GM13976 (cell line): ENCODE results near the gene PTGES.

Experiments used
- DNase-seq: peaks from one replicate; pipeline ENCODE4 v3.0.0; 2012; ENCODE audit warnings: low spot score
- in situ Hi-C: fragments of 300-500 bp; cut with MboI; formaldehyde crosslinking; loops from one replicate; pipeline ENCODE4 v1.12.0; 2022; ENCODE audit warnings: low sequenced_read_pairs, mixed read lengths, inconsistent platforms; ENCODE audit not compliant: unreplicated experiment
- TF ChIP-seq, protein P1 (sequence below): IDR thresholded peaks from 2 replicates; pipeline ENCODE4 v1.5.1; 2012; ENCODE audit warnings: borderline replicate concordance, mild to moderate bottlenecking; ENCODE audit not compliant: insufficient read depth; ENCODE audit errors: extremely low read depth, missing control alignments, control extremely low read depth

PTGES gene

DNA sequence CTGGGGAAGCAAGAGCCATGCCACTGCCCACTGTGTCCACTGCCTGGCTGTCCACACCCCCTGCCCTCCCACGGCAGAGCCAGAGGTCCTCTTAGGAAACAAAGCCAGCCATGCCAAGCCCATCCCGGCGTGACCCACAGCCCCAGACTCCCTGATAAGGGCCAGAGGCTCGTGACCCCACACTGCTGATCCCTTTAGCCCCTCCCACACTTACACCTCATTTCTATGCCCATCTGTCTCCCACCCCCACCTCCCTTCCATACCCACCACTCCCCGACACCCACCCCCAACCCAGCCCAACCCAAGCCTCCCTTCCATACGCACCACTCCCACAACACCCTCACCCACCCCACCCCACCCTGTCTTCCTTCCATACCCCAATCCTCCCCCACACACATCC is 17.3 kb downstream of the PTGES start:
- DNase-seq: no peak
- in situ Hi-C loops: loop anchor here (5.0 kb wide), 1 partner anchor 47 kb away; no protein-coding TSS in a partner anchor
- TF ChIP-seq, protein P1, sequence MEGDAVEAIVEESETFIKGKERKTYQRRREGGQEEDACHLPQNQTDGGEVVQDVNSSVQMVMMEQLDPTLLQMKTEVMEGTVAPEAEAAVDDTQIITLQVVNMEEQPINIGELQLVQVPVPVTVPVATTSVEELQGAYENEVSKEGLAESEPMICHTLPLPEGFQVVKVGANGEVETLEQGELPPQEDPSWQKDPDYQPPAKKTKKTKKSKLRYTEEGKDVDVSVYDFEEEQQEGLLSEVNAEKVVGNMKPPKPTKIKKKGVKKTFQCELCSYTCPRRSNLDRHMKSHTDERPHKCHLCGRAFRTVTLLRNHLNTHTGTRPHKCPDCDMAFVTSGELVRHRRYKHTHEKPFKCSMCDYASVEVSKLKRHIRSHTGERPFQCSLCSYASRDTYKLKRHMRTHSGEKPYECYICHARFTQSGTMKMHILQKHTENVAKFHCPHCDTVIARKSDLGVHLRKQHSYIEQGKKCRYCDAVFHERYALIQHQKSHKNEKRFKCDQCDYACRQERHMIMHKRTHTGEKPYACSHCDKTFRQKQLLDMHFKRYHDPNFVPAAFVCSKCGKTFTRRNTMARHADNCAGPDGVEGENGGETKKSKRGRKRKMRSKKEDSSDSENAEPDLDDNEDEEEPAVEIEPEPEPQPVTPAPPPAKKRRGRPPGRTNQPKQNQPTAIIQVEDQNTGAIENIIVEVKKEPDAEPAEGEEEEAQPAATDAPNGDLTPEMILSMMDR: no peak

DNA sequence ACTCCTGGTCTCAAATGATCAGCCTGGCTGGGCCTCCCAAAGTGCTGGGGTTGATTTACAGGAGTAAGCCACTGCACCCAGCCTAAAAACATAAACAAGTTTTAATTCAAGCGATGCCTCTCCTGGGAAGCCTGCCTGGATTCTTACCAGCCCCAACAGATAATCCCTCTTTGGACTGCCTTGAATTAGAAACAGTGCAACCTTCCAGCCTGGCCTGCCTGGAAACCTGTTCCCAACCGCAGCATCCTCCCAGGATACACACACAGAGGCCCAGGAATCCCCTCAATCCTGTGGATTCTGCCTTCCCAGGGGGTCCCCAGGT is 19.2 kb downstream of the PTGES start:
- in situ Hi-C loops: no loop called here
- TF ChIP-seq, protein P1: no peak
- DNase-seq: no peak

DNA sequence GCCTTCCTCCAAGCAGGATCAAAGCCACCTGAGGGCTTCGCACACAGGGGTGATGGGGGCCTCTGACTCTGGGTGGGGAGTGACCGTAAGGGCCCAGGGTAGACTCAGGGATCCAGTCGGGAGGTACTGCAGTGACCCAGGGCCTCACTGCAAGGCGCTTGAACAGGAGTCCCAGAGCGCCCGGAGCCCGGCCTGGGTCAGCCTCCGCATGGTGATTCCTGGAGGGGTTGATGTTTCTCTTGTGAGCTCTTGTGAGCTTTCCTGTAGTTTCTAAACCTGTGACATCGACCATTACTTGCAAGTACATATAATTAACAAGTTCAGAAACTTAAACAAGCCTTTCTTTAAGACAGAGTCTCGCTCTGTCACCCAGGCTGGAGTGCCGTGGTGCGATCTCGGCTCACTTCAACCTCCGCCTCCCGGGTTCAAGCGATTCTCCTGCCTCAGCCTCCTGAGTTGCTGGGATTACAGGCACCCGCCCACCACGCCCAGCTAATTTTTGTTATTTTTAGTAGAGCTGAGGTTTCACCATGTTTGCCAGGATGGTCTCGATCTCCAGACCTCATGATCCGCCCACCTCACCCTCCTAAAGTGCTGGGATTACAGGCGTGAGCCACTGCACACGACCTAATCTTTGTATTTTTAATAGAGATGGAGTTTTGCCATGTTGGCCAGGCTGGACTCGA is 19.8 kb downstream of the PTGES start:
- TF ChIP-seq, protein P1: no peak
- no peak for DNase-seq
- in situ Hi-C loops: no loop called here

DNA sequence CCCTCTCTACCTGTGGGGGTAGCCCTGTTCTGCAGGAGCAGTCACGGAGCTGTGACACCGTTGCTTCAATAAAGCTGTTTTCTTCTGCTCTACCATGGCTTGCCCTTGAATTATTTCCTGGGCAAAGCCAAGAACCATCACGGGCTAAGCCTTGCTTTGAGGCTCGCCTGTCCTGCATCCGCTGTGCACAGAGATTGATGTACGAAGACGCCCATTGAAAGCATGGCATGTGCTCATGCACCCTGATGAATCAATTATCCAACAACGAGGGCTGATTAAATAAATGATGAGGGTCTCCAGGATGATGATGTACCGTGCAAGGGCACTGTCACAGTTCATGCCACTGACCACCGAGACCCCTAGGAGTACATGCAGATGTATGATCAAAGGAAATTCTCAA is 20.7 kb downstream of the PTGES start:
- in situ Hi-C loops: no loop called here
- no peak for DNase-seq
- TF ChIP-seq, protein P1: no peak

DNA sequence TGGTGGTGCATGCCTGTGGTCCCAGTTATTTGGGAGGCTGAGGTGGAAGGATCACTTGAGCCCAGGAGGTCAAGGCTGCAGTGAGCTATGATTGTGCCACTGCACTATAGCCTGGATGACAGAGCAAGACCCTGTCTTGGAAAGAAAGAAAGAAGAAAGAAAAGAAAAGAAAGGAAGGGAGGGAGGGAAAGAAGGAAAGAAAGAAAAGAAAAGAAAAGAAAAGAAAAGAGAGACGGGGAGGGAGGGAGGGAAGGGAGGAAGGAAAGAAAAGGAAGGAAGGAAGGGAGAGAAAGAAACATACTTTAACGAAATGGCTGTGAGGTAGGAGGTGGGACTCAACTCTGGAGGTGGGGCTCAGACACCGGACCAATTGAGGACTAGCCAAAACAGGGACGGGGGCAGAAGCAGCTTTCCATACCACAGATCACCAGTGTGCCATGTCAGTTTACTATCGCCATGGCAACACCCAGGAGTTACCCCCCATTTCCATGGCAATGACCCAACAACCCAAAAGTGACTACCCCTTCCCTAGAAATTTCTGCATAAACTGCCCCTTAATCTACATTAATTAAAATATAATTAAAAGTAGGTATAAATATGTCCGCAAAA is 21.3 kb downstream of the PTGES start:
- DNase-seq: no peak
- in situ Hi-C loops: no loop called here
- TF ChIP-seq, protein P1: no peak

DNA sequence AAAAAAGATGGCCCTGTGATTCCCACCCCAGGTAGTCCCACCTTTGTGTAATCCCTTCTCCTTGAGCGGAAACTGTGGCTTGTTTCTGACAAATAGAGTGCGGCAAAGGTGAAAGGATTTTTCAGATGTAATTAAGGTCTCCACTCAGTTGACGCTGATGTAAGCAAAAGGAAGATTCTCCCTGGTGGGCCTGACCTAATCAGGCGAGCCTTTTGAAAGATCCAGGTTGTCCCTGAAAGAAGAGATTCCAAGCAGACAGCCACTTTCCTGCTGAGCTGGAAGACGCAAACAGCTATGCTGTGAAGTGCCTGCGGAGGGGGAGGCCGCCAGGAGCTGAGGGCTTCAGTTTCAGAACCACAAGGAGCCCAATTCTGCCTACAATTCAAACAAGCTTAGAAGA is 24.1 kb downstream of the PTGES start:
- DNase-seq: no peak
- in situ Hi-C loops: no loop called here
- TF ChIP-seq, protein P1: no peak
